Nephron progenitor cell (in vitro differentiated cells): ENCODE measurements around the gene LIPN.

Experiments
- DNase-seq: peaks from one replicate; pipeline ENCODE4 v3.0.0; 2021
- H3K27ac Mint-ChIP-seq: 2 replicates; pipeline ENCODE4 v1.8.0; 2021; ENCODE audit warnings: mild to moderate bottlenecking, moderate library complexity, mixed read lengths
- H3K27me3 Mint-ChIP-seq: 2 replicates; pipeline ENCODE4 v1.8.0; 2021; ENCODE audit warnings: mild to moderate bottlenecking, low read depth, mixed read lengths; ENCODE audit not compliant: poor library complexity
- H3K36me3 Mint-ChIP-seq: 2 replicates; pipeline ENCODE4 v1.8.0; 2021; ENCODE audit warnings: low read depth, mixed read lengths
- H3K4me1 Mint-ChIP-seq: 2 replicates; pipeline ENCODE4 v1.8.0; 2021; ENCODE audit warnings: mixed read lengths
- H3K4me3 Mint-ChIP-seq: 2 replicates; pipeline ENCODE4 v1.8.0; 2021; ENCODE audit warnings: mild to moderate bottlenecking, moderate library complexity, mixed read lengths
- H3K9me3 Mint-ChIP-seq: 2 replicates; pipeline ENCODE4 v1.8.0; 2021; ENCODE audit warnings: mild to moderate bottlenecking, moderate library complexity, mixed read lengths
- CTCF ChIP-seq: fragments of 200-600 bp; sonication (generic); IDR thresholded peaks from 2 replicates; pipeline ENCODE4 v1.5.0; 2021; ENCODE audit warnings: antibody characterized with exemption

Gene LIPN

GRCh38 chr10:88744002-88744401 lies 15.8 kb upstream of the LIPN start:
- no peak for TF ChIP-seq CTCF
- no peaks in the 10 kb centered on the region for H3K27me3 Mint-ChIP-seq
- H3K27ac Mint-ChIP-seq = no peak overlapping the region
- no peak for DNase-seq
- H3K36me3 Mint-ChIP-seq = no peaks in the 10 kb centered on the region
- no peak overlapping the region for H3K4me3 Mint-ChIP-seq
- H3K9me3 Mint-ChIP-seq = peaks cover 16% of the 10 kb centered on the region
- H3K4me1 Mint-ChIP-seq = no peaks in the 10 kb centered on the region

- H3K27ac Mint-ChIP-seq = no peak overlapping the region
- no peak overlapping the region for H3K4me3 Mint-ChIP-seq
- no peak for TF ChIP-seq CTCF
- no peaks in the 10 kb centered on the region for H3K27me3 Mint-ChIP-seq
- no peak for DNase-seq
- no peaks in the 10 kb centered on the region for H3K4me1 Mint-ChIP-seq
- no peaks in the 10 kb centered on the region for H3K36me3 Mint-ChIP-seq
- H3K9me3 Mint-ChIP-seq = peaks cover 28% of the 10 kb centered on the region
Observed at GRCh38 chr10:88745633-88746032, 14.2 kb upstream of the LIPN start.

- no peak for TF ChIP-seq CTCF
- no peaks in the 10 kb centered on the region for H3K27me3 Mint-ChIP-seq
- no peaks in the 10 kb centered on the region for H3K4me1 Mint-ChIP-seq
- H3K4me3 Mint-ChIP-seq = no peak overlapping the region
- no peak overlapping the region for H3K27ac Mint-ChIP-seq
- no peak for DNase-seq
- H3K36me3 Mint-ChIP-seq = no peaks in the 10 kb centered on the region
- H3K9me3 Mint-ChIP-seq = peaks cover 9% of the 10 kb centered on the region
Observed at GRCh38 chr10:88754287-88754686, 5.5 kb upstream of the LIPN start.

- Mint-ChIP-seq H3K9me3 (no peaks in the 10 kb centered on the region), H3K4me3 (no peak overlapping the region), H3K36me3 (no peaks in the 10 kb centered on the region), H3K4me1 (no peaks in the 10 kb centered on the region), H3K27ac (no peak overlapping the region), H3K27me3 (no peaks in the 10 kb centered on the region)
- DNase-seq = no peak
- TF ChIP-seq CTCF = no peak
Observed at GRCh38 chr10:88755753-88756152, 4.1 kb upstream of the LIPN start.

- Mint-ChIP-seq H3K4me1 (no peaks in the 10 kb centered on the region), H3K36me3 (no peaks in the 10 kb centered on the region), H3K27me3 (no peaks in the 10 kb centered on the region), H3K4me3 (no peak overlapping the region), H3K9me3 (no peaks in the 10 kb centered on the region), H3K27ac (no peak overlapping the region)
- TF ChIP-seq CTCF = no peak
- no peak for DNase-seq
Observed at GRCh38 chr10:88756660-88757059, 3.2 kb upstream of the LIPN start.

GRCh38 chr10:88762906-88763305 lies 3.1 kb downstream of the LIPN start:
- no peak for TF ChIP-seq CTCF
- no peaks in the 10 kb centered on the region for H3K36me3 Mint-ChIP-seq
- peaks cover 20% of the 10 kb centered on the region for H3K4me1 Mint-ChIP-seq
- no peaks in the 10 kb centered on the region for H3K9me3 Mint-ChIP-seq
- H3K27me3 Mint-ChIP-seq = peaks cover under 1% of the 10 kb centered on the region
- no peak overlapping the region for H3K27ac Mint-ChIP-seq
- DNase-seq = no peak
- no peak overlapping the region for H3K4me3 Mint-ChIP-seq
